Measurements from ENCODE around the gene USP9X. TPM values are rescaled to one million over a fixed set of nuclear protein-coding genes. Genes with fewer than 3 reads are reported as not detected.

USP9X gene
- total RNA-seq, 3 donors from 2014 or later: 33.9 to 35.9 (median 34.1) TPM

DNA sequence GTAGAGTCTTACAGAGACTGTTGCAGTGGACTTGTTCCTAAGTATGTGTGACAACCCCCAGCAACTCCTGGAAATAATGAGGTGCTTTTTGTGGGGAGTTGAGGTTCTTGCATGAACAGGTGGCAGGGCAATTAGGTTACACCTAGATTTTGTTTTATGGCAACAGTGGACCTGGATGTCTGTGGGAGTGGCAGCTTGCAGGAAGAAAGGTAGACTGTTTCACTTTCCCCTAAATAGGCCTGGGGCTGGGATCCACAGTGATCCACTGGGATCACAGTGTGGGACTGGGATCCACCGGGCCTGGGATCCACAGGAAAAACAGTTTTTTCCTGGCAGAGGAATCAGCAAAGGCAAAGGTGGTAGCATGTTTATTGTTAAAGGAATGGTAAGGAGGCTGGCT lies 18.3 kb upstream of the USP9X start:
- DNase-seq (no peak), ATAC-seq (no peak)
- Mint-ChIP-seq H3K4me1 (ENCODE audit: low read depth) (no peaks in the 10 kb centered on the region), H3K4me3 (no peak overlapping the region), H3K9me3 (no peaks in the 10 kb centered on the region), H3K36me3 (ENCODE audit: insufficient read depth) (no peaks in the 10 kb centered on the region), H3K27me3 (ENCODE audit: low read depth) (no peaks in the 10 kb centered on the region)

DNA sequence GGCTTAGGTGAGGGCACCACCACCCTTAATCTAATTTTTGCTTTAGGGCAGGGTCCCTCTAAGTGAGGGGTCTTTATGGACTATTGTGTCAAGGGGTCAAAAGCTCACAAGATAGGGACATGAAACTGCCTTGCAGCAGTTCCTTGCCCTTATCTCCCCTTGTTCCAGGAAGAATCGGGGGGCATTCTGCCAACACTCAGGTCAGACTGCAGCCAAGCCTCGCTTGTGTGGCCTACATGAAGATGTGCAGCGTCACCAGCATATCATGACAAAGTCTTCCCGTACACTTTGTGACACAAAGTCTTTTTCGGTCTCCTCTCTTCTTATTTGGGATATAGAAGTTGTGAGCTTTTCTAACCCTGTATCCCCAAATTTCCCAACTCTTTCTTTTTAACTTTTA lies 17.5 kb upstream of the USP9X start:
- H3K4me1 Mint-ChIP-seq (ENCODE audit: low read depth): no peaks in the 10 kb centered on the region
- no peaks in the 10 kb centered on the region for H3K9me3 Mint-ChIP-seq
- H3K4me3 Mint-ChIP-seq: no peak overlapping the region
- DNase-seq: no peak
- no peaks in the 10 kb centered on the region for H3K27me3 Mint-ChIP-seq (ENCODE audit: low read depth)
- H3K36me3 Mint-ChIP-seq (ENCODE audit: insufficient read depth): no peaks in the 10 kb centered on the region
- ATAC-seq: no peak

DNA sequence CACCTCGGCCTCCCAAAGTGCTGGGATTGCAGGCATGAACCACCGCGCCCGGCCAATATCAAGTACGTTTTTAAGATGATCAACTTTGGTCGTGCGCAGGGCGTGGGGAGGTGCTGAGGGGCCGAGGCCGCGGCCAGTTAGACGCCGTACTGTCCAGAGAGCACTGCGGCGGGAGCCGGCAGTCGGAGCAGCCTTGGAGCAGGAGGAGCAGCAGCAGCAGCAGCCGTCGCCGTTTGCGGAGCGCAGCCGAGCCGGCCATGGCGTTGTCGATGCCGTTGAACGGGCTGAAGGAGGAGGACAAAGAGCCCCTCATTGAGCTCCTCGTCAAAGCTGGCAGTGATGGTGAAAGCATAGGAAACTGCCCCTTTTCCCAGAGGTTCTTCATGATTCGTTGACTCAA lies 8.5 kb upstream of the USP9X start:
- Mint-ChIP-seq H3K4me1 (ENCODE audit: low read depth) (no peaks in the 10 kb centered on the region), H3K27me3 (ENCODE audit: low read depth) (no peaks in the 10 kb centered on the region), H3K4me3 (no peak overlapping the region), H3K9me3 (no peaks in the 10 kb centered on the region), H3K36me3 (ENCODE audit: insufficient read depth) (no peaks in the 10 kb centered on the region)
- ATAC-seq: no peak
- no peak for DNase-seq

DNA sequence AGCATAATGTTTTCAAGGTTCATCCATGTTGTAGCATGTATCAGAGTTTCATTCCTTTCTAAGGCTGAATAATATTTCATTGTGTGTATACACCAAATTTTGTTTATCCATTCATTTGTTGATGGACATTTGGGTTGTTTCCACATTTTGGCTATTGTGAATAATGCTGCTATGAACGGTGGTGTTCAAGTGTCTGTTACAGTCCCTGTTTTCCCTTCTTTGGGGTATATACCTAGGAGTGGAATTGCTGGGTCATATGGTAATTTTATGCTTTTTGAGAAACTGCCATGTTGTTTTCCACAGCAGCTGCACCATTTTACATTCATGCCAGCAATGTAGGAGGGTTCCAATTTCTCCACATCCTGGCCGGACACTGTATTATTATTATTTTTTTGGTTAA lies 3.4 kb upstream of the USP9X start:
- DNase-seq: no peak
- Mint-ChIP-seq H3K36me3 (ENCODE audit: insufficient read depth) (no peaks in the 10 kb centered on the region), H3K4me3 (no peak overlapping the region), H3K9me3 (no peaks in the 10 kb centered on the region), H3K27me3 (ENCODE audit: low read depth) (no peaks in the 10 kb centered on the region), H3K4me1 (ENCODE audit: low read depth) (peaks cover 5% of the 10 kb centered on the region)
- ATAC-seq: no peak

DNA sequence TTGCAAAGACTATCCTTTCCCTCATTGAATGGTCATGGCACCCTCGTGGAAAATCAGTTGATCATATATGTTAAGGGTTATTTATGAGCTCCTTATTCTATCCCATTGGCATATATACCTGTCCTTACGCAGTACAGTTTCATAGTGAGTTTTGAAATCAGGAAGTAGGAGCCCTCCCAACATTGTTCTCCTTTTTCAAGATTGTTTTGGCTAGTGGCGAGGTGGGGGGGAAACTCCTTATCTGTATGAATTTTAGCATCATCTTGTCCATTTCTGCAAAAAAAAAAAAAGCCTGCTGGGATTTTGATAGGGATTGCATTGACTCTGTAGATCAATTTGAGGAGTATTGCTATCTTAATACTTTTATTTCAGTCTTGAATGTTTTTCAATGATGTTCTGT lies 2.5 kb upstream of the USP9X start:
- H3K27me3 Mint-ChIP-seq (ENCODE audit: low read depth): no peaks in the 10 kb centered on the region
- H3K4me3 Mint-ChIP-seq: no peak overlapping the region
- ATAC-seq (no peak), DNase-seq (no peak)
- no peaks in the 10 kb centered on the region for H3K9me3 Mint-ChIP-seq
- peaks cover 5% of the 10 kb centered on the region for H3K4me1 Mint-ChIP-seq (ENCODE audit: low read depth)
- no peaks in the 10 kb centered on the region for H3K36me3 Mint-ChIP-seq (ENCODE audit: insufficient read depth)

DNA sequence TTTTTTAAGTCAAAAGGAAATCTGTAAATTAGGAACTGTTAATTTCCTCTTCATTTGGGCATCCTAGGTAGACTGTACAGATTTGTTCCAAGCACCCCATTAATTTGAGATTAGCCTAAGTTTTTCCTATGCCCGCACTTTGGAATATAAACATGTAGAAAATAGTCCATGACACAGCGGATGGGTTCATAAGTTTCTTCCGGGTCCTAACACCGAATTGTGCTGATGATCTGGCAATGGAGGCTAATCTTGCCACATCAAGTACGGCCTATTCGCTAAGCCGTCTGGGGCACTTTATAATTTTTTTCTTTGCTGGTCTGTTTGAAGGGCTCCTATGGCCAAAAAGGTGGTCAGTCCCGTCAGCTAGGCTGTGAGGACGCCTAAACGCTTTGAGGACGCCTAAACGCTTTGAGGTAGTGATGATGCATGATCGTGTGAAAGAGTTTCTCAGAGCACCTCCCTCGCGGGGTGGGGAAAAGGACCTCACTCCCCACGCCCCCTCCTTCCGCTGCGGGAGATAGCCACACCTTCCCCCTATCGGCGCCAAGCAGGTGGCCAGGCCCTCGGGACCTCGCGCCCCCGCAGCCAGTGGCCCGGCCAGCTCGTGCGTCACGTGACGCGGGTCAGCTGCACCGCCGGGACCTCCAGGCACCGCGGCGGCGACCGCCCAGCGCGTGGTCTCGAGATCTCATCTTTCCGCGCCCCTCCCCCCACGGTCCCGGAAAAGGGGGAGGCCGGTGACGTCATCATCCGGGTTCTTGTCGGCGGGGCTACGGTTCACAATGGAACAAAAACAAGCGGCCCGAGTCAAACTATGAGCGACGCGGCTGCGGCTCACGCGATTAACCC lies 977 bp upstream of the USP9X start:
- H3K27me3 Mint-ChIP-seq (ENCODE audit: low read depth): no peaks in the 10 kb centered on the region
- H3K4me1 Mint-ChIP-seq (ENCODE audit: low read depth): peaks cover 17% of the 10 kb centered on the region
- DNase-seq (peak; percentile 100), ATAC-seq (peak; percentile 69 to 70)
- H3K36me3 Mint-ChIP-seq (ENCODE audit: insufficient read depth): peaks cover 2% of the 10 kb centered on the region
- H3K4me3 Mint-ChIP-seq: peak overlapping the region; percentile 90
- no peaks in the 10 kb centered on the region for H3K9me3 Mint-ChIP-seq

DNA sequence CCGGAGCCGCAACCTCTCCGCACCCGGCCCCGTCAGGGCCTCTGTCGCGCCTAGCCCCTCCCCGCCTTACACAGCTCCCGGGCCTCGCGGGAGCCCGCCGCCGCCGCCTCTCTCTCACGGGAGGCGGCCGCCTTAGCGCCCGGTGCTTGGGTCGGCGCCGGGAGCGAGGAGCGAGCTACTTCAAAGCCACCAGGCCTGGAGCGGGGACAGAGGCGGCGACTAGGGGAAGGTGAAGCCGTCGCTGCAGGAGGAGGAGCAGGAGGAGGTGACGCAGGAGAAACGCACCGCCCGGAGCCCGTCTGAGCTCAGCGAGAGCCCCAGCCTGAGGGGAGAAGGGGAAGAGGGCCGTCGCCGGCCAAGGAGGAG lies 250 bp downstream of the USP9X start:
- H3K9me3 Mint-ChIP-seq: no peaks in the 10 kb centered on the region
- peaks cover 2% of the 10 kb centered on the region for H3K36me3 Mint-ChIP-seq (ENCODE audit: insufficient read depth)
- peaks cover 25% of the 10 kb centered on the region for H3K4me1 Mint-ChIP-seq (ENCODE audit: low read depth)
- peak overlapping the region; percentile 90 for H3K4me3 Mint-ChIP-seq
- DNase-seq: peak; percentile 61
- H3K27me3 Mint-ChIP-seq (ENCODE audit: low read depth): no peaks in the 10 kb centered on the region
- peak; percentile 39 to 42 for ATAC-seq

DNA sequence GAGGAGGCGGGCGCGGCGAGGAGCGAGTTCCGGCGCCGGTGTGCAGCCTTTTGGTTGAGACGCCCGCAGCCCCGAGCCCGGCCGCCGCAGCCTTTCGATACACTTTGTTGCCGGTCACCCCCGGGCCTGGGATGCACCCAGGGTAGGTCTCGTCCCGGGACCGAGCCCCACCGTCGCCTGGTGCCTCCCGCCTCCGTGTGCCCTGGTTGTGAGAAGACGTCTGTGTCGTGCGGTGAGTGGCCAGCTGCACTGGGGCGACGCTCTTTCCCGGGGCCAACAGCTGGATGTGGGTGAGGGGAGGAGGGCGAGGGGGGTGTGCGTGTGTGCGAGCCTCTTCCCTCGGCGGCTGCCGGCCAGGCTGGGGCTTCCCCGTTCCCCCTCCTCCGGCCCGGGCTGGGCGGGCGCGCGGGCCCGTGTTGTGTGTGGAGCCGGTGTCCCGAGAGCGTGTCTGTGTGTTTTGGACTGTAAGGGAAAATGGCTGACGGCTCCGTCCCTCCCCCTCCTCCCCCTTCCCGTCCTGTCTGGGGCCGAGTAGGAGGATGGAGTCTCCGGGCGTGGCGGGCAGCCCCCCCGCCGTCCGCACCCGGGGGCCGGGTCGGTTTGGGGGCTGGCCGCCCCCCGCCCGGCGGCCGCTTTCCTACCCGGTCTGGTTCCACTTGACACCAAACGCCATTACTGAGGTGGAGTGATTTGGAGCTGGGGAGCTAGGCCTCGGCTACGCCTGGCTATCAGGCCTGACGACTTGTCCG lies 807 bp downstream of the USP9X start:
- DNase-seq (peak; percentile 26), ATAC-seq (peak; percentile 1 to 3)
- no peaks in the 10 kb centered on the region for H3K27me3 Mint-ChIP-seq (ENCODE audit: low read depth)
- peaks cover 4% of the 10 kb centered on the region for H3K36me3 Mint-ChIP-seq (ENCODE audit: insufficient read depth)
- peak overlapping the region; percentile 90 for H3K4me3 Mint-ChIP-seq
- H3K4me1 Mint-ChIP-seq (ENCODE audit: low read depth): peaks cover 30% of the 10 kb centered on the region
- no peaks in the 10 kb centered on the region for H3K9me3 Mint-ChIP-seq

DNA sequence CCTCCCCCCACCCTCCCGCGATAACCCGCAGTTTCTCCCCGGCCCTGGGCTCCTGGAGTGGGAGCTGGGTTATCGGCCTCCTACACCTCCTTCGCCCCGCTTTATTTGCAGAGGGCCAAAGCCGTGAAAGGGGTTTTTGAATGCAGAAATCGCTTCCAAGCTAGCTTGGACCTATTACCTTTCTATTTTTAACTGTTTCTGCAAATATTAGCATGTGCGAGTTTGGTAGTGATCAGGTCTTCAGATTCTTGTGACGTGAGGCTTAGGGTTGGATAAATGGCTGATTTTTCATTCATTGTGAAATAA lies 1.3 kb downstream of the USP9X start:
- peaks cover 35% of the 10 kb centered on the region for H3K4me1 Mint-ChIP-seq (ENCODE audit: low read depth)
- no peak for DNase-seq

DNA sequence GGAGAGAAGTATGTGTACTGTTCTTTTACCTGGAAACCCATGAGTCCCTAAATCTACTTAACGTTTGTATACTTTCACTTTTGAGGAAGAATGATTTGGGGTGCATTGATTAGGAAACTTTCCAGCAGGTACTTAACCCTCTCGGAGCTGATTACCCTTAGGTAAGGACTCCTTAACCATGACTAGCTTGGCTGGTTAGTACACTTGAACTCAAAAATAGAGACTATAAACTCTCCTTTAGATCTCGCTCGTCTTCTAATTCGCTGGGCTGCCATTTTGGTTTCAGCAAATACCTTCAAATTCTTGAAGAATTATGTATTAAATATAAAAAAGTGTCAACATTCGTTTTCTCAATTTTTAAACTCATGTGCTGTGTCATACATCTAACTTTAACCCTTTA lies 2.0 kb downstream of the USP9X start:
- Mint-ChIP-seq H3K4me3 (peak overlapping the region; percentile 90), H3K9me3 (no peaks in the 10 kb centered on the region), H3K36me3 (ENCODE audit: insufficient read depth) (peaks cover 4% of the 10 kb centered on the region), H3K27me3 (ENCODE audit: low read depth) (no peaks in the 10 kb centered on the region), H3K4me1 (ENCODE audit: low read depth) (peaks cover 41% of the 10 kb centered on the region)
- ATAC-seq: no peak
- no peak for DNase-seq

More for the DNA sequence above, 1.3 kb downstream of the USP9X start:
- peak overlapping the region; percentile 90 for H3K4me3 Mint-ChIP-seq
- no peak for ATAC-seq
- H3K36me3 Mint-ChIP-seq (ENCODE audit: insufficient read depth): peaks cover 4% of the 10 kb centered on the region
- H3K9me3 Mint-ChIP-seq: no peaks in the 10 kb centered on the region
- H3K27me3 Mint-ChIP-seq (ENCODE audit: low read depth): no peaks in the 10 kb centered on the region

DNA sequence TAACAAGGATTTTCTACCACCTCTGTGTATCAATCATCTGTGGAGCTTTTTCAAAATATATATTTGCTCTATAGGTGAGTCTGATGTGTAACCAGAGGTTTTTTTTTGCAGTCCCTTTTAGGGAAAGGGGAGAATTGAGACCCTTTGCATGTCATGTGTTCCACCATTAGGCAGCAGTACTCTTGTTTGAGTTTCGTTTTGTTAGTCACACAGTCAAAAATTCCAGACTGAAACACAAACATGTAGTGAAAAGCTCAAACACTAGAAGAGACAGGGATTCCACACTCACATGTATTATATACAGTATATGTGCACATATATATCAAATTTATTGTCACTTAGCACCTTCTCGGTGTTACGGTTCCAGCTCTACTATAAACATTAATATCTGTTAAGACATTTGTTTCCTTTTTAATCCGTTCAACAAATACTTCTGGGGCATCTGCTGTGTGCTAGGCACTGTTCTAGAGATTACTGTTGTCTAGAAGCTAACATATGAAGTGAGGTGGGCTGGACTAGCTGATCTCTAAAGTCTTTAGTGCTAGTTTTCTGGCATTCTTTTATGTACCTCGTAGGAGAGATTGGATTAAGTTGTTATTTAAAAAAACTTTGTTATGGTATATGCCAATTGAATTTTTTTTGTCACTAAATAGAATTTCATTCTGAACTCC lies 5.5 kb downstream of the USP9X start:
- H3K36me3 Mint-ChIP-seq (ENCODE audit: insufficient read depth): peaks cover 4% of the 10 kb centered on the region
- H3K4me3 Mint-ChIP-seq: peak overlapping the region; percentile 46
- H3K9me3 Mint-ChIP-seq: no peaks in the 10 kb centered on the region
- peaks cover 64% of the 10 kb centered on the region for H3K4me1 Mint-ChIP-seq (ENCODE audit: low read depth)
- no peaks in the 10 kb centered on the region for H3K27me3 Mint-ChIP-seq (ENCODE audit: low read depth)
- DNase-seq: no peak
- peak; percentile 24 to 49 for ATAC-seq

DNA sequence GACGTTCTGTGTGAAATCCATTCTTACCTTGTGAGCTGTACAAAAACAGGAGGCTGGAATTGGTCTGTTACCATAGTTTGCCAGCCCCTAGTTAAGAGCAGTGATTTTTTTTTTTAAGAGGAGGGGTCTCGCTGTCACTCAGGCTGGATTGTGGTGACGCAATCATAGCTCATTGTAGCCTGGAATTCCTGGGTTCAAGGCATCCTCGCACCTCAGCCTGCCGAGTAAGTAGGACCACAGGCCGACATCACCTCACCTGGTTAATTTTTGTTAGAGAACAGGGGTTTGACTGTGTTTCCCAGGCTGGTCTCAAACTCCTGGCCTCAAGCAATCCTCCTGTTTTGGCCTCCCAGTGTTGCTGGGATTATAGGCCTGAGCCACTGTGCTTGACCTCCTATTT lies 7.5 kb downstream of the USP9X start:
- no peak for DNase-seq
- Mint-ChIP-seq H3K4me3 (no peak overlapping the region), H3K27me3 (ENCODE audit: low read depth) (no peaks in the 10 kb centered on the region), H3K4me1 (ENCODE audit: low read depth) (peaks cover 83% of the 10 kb centered on the region), H3K9me3 (no peaks in the 10 kb centered on the region), H3K36me3 (ENCODE audit: insufficient read depth) (peaks cover 4% of the 10 kb centered on the region)
- no peak for ATAC-seq

DNA sequence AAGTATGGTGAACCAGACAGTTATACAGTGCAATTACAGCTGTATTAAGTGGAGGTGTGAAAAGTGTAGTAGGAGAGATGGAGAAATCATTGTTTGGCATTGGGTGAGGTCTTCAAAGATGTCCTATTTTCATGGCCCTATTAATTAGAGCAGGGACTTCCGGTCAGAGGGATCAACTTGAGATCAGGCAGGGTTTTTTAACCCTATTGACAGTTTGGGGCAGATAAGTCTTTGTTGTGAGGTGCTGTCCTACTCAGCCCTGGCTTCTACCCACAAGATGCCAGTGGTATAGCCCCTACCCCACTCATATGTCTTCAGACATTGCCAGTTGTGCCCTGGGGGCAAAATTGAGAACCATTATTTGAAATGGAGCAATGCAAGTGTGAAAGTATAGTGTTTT lies 9.9 kb downstream of the USP9X start:
- ATAC-seq: no peak
- H3K27me3 Mint-ChIP-seq (ENCODE audit: low read depth): no peaks in the 10 kb centered on the region
- peak overlapping the region; percentile 5 for H3K4me3 Mint-ChIP-seq
- peaks cover 4% of the 10 kb centered on the region for H3K36me3 Mint-ChIP-seq (ENCODE audit: insufficient read depth)
- H3K4me1 Mint-ChIP-seq (ENCODE audit: low read depth): peaks cover 83% of the 10 kb centered on the region
- no peak for DNase-seq
- H3K9me3 Mint-ChIP-seq: no peaks in the 10 kb centered on the region

DNA sequence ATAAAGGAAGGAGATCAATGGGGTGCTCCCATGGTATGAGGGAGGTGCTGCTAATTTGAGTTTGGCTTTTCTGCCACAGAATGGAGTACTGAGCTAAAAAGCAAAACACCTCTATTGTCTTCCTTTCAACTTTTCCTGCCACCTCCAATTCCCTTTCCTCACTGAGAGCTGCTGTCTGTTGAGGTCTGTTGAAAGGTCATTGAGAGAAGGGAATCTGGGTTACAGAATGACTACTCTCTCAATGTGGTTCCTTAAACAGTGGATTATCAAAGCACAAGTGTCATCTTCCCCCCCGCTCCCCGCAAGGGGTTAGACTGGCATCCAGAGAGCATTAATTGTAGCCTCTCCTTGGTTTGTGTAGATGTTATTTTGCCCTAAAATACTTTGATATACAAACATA lies 10.7 kb downstream of the USP9X start:
- H3K27me3 Mint-ChIP-seq (ENCODE audit: low read depth): no peaks in the 10 kb centered on the region
- H3K36me3 Mint-ChIP-seq (ENCODE audit: insufficient read depth): peaks cover 2% of the 10 kb centered on the region
- peaks cover 82% of the 10 kb centered on the region for H3K4me1 Mint-ChIP-seq (ENCODE audit: low read depth)
- H3K9me3 Mint-ChIP-seq: no peaks in the 10 kb centered on the region
- H3K4me3 Mint-ChIP-seq: peak overlapping the region; percentile 5
- DNase-seq (no peak), ATAC-seq (peak in 1 of 2 donors; percentile 25)
